Activated T-helper 1 cell treated with anti-CD3 and anti-CD28 coated beads, Interleukin-12 subunit alpha, Interleukin-12 subunit beta, Interleukin-2, Interleukin-4 antibody, amounts not matched to agents 30 ng/mL and 10 ng/mL and 1 ng/mL, durations not matched to agents 14 hours and 24 hours and 36 hours (primary cell): ENCODE data around the gene PAOX. TPM values are rescaled to one million over a fixed set of nuclear protein-coding genes. Genes with fewer than 3 reads are reported as not detected.
A peak's percentile ranks its signal among the peaks of the same experiment; 100 is the strongest.

Experiments used
- DNase-seq: peaks from one replicate; pipeline ENCODE4 v3.0.0; 2021; ENCODE audit warnings: low spot score
- H3K27ac Mint-ChIP-seq: one replicate; pipeline ENCODE4 v1.8.0; 2021; ENCODE audit warnings: mild to moderate bottlenecking, mixed read lengths
- H3K27me3 Mint-ChIP-seq: one replicate; pipeline ENCODE4 v1.8.0; 2022; ENCODE audit warnings: mild to moderate bottlenecking, moderate library complexity, mixed read lengths; ENCODE audit not compliant: insufficient read depth
- H3K36me3 Mint-ChIP-seq: one replicate; pipeline ENCODE4 v1.8.0; 2021; ENCODE audit warnings: low read depth, mixed read lengths
- H3K4me1 Mint-ChIP-seq: one replicate; pipeline ENCODE4 v1.8.0; 2021; ENCODE audit warnings: low read depth, mixed read lengths
- H3K4me3 Mint-ChIP-seq: one replicate; pipeline ENCODE4 v1.8.0; 2021; ENCODE audit warnings: mild to moderate bottlenecking, moderate library complexity, mixed read lengths
- H3K9me3 Mint-ChIP-seq: one replicate; pipeline ENCODE4 v1.8.0; 2021; ENCODE audit warnings: mixed read lengths
- intact Hi-C: fragments of 100-400 bp; cut with micrococcal nuclease; formaldehyde crosslinking; loops from one replicate; pipeline ENCODE4 v1.15.1; 2024
- total RNA-seq: library from RNA; stranded (reverse); gene quantifications from 2 replicates; pipeline ENCODE4 v1.2.3, GENCODE V29; 2022

The PAOX gene
- total RNA-seq, 1 donor from 2014 or later: 7.5 TPM

GRCh38 chr10:133388236-133388972, 9.3 kb downstream of the PAOX start:
- Mint-ChIP-seq H3K9me3 (no peaks in the 10 kb centered on the region), H3K36me3 (peaks cover 5% of the 10 kb centered on the region), H3K27ac (peak overlapping the region; percentile 92), H3K4me1 (peaks cover 29% of the 10 kb centered on the region), H3K27me3 (no peaks in the 10 kb centered on the region), H3K4me3 (peak overlapping the region; percentile 77)
- DNase-seq: no peak
- intact Hi-C loops: no loop called here

DNA sequence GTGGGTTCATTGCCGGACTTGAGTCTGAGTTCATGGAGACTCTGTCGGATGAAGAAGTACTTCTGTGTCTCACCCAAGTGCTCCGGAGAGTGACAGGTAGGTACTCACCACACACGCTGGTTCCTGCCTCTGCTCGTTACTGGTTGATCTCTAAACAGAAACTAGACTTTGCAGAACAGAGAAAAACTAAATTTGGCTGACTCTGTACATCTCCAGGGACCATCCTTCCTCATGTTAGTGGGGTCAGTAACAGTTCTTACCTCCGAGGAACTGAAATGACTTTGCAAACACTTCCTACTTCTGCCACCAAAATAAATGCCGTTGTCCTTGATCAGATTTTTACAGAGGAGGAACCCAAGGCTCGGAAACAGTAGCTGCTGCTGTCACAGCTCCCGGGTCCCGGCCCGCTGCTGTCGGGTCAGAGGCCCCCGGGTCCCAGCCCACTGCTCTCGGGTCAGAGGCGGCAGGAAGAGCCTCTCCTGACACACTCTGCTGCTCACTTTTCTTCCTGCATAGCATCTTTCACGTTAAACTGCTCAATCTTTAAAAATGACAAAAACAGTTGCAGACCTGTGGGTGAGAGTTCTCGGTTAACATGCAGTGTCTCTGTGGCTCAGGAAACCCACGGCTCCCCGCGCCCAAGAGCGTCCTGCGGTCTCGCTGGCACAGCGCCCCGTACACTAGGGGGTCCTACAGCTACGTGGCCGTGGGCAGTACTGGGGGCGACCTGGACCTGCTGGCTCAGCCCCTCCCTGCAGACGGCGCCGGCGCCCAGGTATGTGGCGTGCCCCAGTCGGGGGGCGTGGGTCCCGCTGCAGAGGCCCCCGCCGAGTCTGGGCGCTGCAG, 10.1 kb downstream of the PAOX start:
- Mint-ChIP-seq H3K27me3 (no peaks in the 10 kb centered on the region), H3K4me3 (peak overlapping the region; percentile 77), H3K9me3 (no peaks in the 10 kb centered on the region), H3K27ac (peak overlapping the region; percentile 92), H3K36me3 (peaks cover 5% of the 10 kb centered on the region), H3K4me1 (peaks cover 29% of the 10 kb centered on the region)
- no peak for DNase-seq
- intact Hi-C loops: no loop called here

DNA sequence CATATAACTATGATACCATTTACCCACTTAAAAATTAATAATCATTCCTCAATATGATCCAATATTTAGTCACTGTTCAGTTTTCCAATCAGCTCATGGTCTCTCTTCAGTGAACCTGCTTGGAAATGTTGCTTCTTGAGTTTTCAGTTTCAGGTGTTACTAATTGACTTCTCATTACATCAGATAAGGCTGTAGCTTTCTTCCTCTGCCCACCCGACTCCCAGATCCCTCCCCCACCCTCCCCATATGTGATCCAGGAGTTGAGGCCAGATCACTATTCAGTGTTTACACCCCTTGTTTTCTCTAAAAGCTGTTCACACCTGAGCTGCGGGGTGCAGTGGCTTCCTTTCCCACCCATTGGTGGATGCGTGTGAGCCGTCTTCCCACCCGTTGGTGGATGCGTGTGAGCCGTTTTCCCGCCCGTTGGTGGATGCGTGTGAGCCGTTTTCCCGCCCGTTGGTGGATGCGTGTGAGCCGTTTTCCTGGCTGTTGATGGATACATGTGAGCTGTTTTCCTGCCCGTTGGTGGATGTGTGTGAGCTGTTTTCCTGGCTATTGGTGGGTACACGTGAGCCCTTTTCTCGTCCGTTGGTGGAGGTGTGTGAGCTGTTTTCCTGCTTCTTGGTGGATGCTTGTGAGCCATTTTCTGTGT, 11.7 kb downstream of the PAOX start:
- Mint-ChIP-seq H3K4me3 (peak overlapping the region; percentile 80), H3K27ac (peak overlapping the region; percentile 96), H3K27me3 (no peaks in the 10 kb centered on the region), H3K4me1 (peaks cover 34% of the 10 kb centered on the region), H3K36me3 (peaks cover 6% of the 10 kb centered on the region), H3K9me3 (no peaks in the 10 kb centered on the region)
- intact Hi-C loops: loop anchor here (1.0 to 10.0 kb wide), 6 partner anchors 11 to 1486 kb away; partner anchors contain the start of genes ECHS1, INPP5A, PAOX and PPP2R2D
- DNase-seq: no peak

- Mint-ChIP-seq H3K27ac (peak overlapping the region; percentile 96), H3K9me3 (no peaks in the 10 kb centered on the region), H3K4me1 (peaks cover 34% of the 10 kb centered on the region), H3K36me3 (peaks cover 4% of the 10 kb centered on the region), H3K4me3 (peak overlapping the region; percentile 44), H3K27me3 (no peaks in the 10 kb centered on the region)
- intact Hi-C loops: loop anchor here (2.0 to 10.0 kb wide), 3 partner anchors 116 to 1486 kb away; partner anchors contain the start of genes INPP5A and PPP2R2D
- no peak for DNase-seq
These were observed 12.2 kb downstream of the PAOX start for GRCh38 chr10:133391249-133391635.

GRCh38 chr10:133391761-133392518, 12.9 kb downstream of the PAOX start:
- Mint-ChIP-seq H3K27ac (peak overlapping the region; percentile 96), H3K4me1 (peaks cover 34% of the 10 kb centered on the region), H3K27me3 (no peaks in the 10 kb centered on the region), H3K36me3 (peaks cover 7% of the 10 kb centered on the region), H3K4me3 (no peak overlapping the region), H3K9me3 (no peaks in the 10 kb centered on the region)
- intact Hi-C loops: loop anchor here (2.0 to 10.0 kb wide), 3 partner anchors 117 to 1487 kb away; partner anchors contain the start of genes INPP5A and PPP2R2D
- no peak for DNase-seq

- no peak for DNase-seq
These were observed 14.5 kb downstream of the PAOX start for GRCh38 chr10:133393401-133394063.

DNA sequence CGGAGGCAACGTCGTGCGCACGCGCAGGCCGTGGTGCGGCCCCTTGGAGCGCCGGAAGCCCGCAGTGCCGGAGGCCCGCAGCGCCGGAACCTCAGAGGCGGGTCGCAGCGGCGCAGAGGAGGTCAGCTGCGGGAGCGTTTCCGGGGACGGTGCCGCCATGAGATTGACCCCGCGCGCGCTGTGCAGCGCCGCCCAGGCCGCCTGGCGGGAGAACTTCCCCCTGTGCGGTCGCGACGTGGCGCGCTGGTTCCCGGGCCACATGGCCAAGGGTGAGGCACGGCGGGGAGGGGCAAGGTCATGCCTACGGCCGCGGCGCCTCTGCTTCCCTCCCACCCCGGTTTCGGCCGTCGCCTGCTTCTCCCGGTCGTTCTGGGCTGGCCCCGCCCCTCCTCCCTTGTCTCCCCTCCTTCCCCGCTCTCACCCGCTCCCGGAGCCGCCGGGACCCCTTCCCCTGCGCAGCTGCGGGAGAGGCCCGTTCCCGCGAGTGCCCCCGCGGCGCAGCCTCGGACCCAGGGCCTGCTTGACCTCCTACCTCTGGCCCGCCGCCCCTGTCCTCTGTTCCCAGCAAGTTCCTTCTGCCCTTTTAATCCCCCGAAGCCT, 15.1 kb downstream of the PAOX start, which contains the start of gene MTG1:
TSS of gene MTG1 (plus strand) at position 94 of the 600 bp plus-strand sequence. CDS start at position 158, 64 bp downstream.
- Mint-ChIP-seq H3K27me3 (no peaks in the 10 kb centered on the region), H3K4me3 (peak within 1 kb of the TSS; percentile 99), H3K9me3 (no peaks in the 10 kb centered on the region), H3K27ac (peak within 1 kb of the TSS; percentile 98), H3K36me3 (peaks cover 16% of the 10 kb centered on the region), H3K4me1 (peaks cover 28% of the 10 kb centered on the region)
- peak; percentile 96 for DNase-seq
- intact Hi-C loops: loop anchor here (1.0 to 10.0 kb wide), 8 partner anchors 15 to 1489 kb away; partner anchors contain the start of genes ECHS1, INPP5A, PAOX and PPP2R2D

More at GRCh38 chr10:133393401-133394063, 14.5 kb downstream of the PAOX start:
- intact Hi-C loops: loop anchor here (1.0 to 10.0 kb wide), 8 partner anchors 14 to 1489 kb away; partner anchors contain the start of genes ECHS1, INPP5A, PAOX and PPP2R2D
- Mint-ChIP-seq H3K36me3 (peaks cover 15% of the 10 kb centered on the region), H3K27ac (peak overlapping the region; percentile 84), H3K9me3 (no peaks in the 10 kb centered on the region), H3K4me3 (peak overlapping the region; percentile 99), H3K4me1 (peaks cover 34% of the 10 kb centered on the region), H3K27me3 (no peaks in the 10 kb centered on the region)

- Mint-ChIP-seq H3K27ac (peak overlapping the region; percentile 98), H3K9me3 (no peaks in the 10 kb centered on the region), H3K4me1 (peaks cover 25% of the 10 kb centered on the region), H3K36me3 (peaks cover 21% of the 10 kb centered on the region), H3K27me3 (no peaks in the 10 kb centered on the region), H3K4me3 (peak overlapping the region; percentile 99)
- DNase-seq: no peak
- intact Hi-C loops: loop anchor here (1.0 to 10.0 kb wide), 8 partner anchors 16 to 1490 kb away; partner anchors contain the start of genes ECHS1, INPP5A, PAOX and PPP2R2D
These were observed 15.7 kb downstream of the PAOX start for GRCh38 chr10:133394801-133395221.

GRCh38 chr10:133396035-133396624, 17.1 kb downstream of the PAOX start:
- no peak overlapping the region for H3K27ac Mint-ChIP-seq
- H3K9me3 Mint-ChIP-seq: no peaks in the 10 kb centered on the region
- H3K36me3 Mint-ChIP-seq: peaks cover 27% of the 10 kb centered on the region
- intact Hi-C loops: loop anchor here (10.0 kb wide), 1 partner anchor 1491 kb away; the partner anchor contains the start of gene PPP2R2D
- H3K4me1 Mint-ChIP-seq: peaks cover 21% of the 10 kb centered on the region
- no peak for DNase-seq
- H3K27me3 Mint-ChIP-seq: no peaks in the 10 kb centered on the region
- peak overlapping the region; percentile 99 for H3K4me3 Mint-ChIP-seq

DNA sequence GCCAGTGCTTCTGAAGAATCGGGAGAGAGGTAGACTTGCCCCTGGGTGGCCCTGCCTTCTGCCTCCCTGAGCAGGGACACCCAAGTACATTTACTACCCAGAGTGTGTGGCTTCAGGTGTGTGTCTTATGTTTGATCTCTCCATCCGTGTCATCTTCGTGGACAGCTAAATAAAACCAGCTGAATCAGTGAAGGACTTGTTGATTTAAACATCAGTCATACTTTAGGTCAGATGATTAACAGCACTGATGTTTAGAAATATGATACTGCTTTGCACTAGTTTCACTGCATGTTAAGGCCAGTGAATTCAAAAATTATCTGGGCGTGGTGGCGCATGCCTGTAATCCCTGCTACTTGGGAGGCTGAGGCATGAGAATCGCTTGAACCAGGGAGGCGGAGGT, 18.9 kb downstream of the PAOX start:
- Mint-ChIP-seq H3K27ac (no peak overlapping the region), H3K36me3 (peaks cover 37% of the 10 kb centered on the region), H3K4me1 (peaks cover 23% of the 10 kb centered on the region), H3K27me3 (no peaks in the 10 kb centered on the region), H3K9me3 (no peaks in the 10 kb centered on the region), H3K4me3 (no peak overlapping the region)
- DNase-seq: no peak
- intact Hi-C loops: loop anchor here (10.0 kb wide), 1 partner anchor 1493 kb away; the partner anchor contains the start of gene PPP2R2D
